ENCODE results near the gene COX7A2L.
"Not testable (repeated sequence)": the region's sequence is repeated elsewhere in the genome, so short reads cannot be mapped to it uniquely, and the experiment has no call there.

COX7A2L gene

DNA sequence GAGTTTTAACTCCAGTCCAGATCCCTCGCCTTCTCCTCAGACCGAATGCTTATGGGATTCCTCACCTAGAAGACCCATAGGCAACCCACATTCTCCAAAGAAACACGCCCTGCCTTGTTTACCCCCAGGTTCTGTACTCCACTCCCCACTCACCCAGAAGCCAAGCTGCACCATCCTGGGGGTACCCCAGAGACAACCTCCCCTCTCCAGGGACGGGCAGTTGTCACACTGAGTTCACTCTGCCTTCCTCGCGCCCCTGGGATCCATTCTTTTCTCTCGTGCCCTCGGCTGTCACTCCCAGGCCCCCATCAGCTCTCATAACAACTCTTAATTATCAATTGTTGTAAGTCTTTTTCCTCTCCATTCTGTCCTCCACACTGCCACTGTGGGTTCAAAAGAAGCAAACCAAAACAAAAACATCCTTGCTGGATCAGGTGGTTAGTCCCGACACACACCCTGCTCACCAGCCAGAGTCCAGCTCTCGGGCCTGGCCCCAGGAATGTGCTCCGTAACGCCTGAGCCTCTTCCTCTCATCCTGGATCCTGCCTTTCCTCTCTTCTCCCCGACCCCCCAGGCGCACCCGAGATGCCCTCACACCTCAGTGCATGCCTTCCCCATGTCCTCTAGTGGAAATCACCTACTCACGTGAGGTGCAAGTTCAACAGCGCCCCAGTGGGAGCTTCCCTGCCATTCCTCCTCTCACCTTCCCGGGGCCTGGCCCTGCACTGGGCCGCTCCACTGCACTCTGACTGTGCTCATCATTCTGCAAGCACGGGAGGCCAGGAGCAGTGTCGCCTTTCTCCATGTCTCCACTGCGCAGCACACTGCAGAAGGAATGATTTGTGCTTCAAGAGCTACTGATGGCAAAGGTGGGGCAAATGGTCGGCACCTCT is 20.7 kb downstream of the COX7A2L start:
- no peak for TF ChIP-seq JUND (IDR thresholded peaks at IDR 0.05; ENCODE audit: low read depth)
- in situ Hi-C loops (cut with HindIII; ENCODE audit: low pct_unique_long_range_greater_than_20kb, low sequenced_read_pairs), result no loop called here
- no peak for DNase-seq (ENCODE audit: low read depth in 1 of 2, low spot score in 1 of 2)

DNA sequence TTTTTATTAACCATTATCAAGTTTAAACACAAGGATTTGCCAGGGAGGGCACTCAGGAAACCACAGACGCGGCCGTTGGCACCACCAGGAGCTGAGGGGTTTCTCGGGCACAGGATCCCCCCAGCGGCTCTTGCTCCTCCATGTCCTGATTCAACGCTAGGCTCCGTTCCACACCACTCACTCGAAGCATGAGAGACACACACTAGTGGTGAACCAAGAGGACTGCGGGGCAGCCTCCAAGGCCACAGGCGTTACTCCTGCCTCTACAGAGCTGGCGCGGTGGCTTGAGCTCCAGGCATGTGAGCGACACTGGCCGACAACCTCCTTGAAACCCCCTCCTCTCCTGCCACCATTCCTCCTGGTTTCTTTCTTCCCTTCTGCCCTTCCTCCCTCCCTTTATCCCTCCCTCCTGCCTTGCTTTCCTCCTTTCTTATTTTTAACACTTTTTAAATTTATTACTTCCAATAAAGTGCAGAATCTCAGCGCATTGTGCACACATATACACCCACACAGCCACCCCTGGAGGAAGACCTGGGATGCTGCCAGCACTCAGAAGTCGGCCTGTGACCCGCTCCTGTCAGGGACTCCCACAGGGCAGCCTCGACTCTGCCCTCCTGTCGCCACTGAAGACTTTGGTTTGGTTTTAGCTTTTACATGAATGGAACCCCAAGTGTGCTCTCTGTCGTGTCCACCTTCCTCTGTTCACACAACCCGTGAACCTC is 21.7 kb downstream of the COX7A2L start:
- TF ChIP-seq JUND (IDR thresholded peaks at IDR 0.05; ENCODE audit: low read depth), result no peak

DNA sequence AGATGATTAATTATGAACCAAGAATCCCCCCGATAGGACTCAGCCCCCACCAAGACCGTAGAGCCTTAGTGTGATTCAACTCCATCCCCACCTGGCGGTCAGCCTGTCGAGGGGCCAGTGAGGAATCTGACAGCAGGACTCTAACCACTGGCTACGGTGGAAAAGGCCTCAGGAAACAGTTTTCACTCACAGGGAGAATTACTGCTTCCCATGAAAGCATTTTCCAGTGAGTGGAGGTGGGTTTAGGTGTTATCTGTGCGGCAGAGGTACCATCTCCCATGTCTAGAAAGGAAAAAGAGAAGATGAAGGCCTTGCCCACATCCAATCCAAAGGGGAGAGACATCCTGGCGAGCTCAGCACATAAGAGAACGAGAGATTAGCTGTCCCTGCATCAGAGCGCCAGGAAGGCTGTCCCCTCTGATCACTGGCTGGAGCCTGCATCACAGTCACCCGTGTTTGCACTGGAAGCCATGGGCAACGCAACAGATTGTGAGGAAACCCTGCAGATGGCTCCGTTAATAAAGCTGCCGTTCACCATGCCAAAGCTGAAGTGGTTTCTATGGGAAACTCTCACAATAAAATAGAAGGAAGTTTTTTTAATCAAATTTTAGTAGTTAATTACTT is 22.3 kb downstream of the COX7A2L start:
- in situ Hi-C loops (cut with HindIII; ENCODE audit: low pct_unique_long_range_greater_than_20kb, low sequenced_read_pairs), result no loop called here
- DNase-seq (ENCODE audit: low read depth in 1 of 2, low spot score in 1 of 2), result no peak
- no peak for TF ChIP-seq JUND (IDR thresholded peaks at IDR 0.05; ENCODE audit: low read depth)

More for the DNA sequence above, 21.7 kb downstream of the COX7A2L start:
- in situ Hi-C loops (cut with HindIII; ENCODE audit: low pct_unique_long_range_greater_than_20kb, low sequenced_read_pairs), result no loop called here
- no peak for DNase-seq (ENCODE audit: low read depth in 1 of 2, low spot score in 1 of 2)

DNA sequence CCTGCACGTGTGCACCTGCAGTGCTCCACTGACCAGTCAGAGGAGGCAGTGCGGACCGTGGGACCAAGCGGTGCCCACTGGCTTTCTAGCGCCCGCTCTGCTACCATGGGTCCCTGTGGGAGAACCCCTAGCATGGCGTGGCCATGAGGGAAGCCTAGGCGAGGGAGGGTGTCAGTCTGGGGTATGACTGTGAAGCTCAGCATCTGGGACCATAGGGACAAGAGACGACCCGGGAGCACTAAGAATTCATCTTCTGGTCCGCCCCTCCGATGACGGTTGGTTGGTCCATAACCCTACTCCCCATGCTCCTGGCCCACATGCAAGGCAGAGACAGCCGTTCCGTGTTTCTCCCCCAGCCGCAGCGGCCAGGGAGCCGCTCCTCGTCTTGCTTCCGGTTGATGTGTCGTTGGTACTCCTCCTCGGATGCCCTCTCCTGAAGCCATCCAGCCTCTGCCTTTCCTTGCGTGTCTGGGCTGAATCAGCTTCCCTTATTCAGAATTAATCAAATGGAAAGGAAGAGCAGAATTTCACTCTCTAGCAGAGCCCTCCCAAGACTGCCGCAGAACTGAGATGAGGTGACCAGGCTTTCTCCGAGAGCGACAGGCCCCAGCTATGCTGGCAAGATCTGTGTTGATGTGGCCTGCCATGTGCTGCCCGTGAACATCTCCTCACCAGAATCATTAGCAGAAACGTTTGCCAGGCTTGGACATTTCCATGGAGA is 23.0 kb downstream of the COX7A2L start:
- in situ Hi-C loops (cut with HindIII; ENCODE audit: low pct_unique_long_range_greater_than_20kb, low sequenced_read_pairs), result no loop called here
- TF ChIP-seq JUND (IDR thresholded peaks at IDR 0.05; ENCODE audit: low read depth), result no peak
- no peak for DNase-seq (ENCODE audit: low read depth in 1 of 2, low spot score in 1 of 2)

DNA sequence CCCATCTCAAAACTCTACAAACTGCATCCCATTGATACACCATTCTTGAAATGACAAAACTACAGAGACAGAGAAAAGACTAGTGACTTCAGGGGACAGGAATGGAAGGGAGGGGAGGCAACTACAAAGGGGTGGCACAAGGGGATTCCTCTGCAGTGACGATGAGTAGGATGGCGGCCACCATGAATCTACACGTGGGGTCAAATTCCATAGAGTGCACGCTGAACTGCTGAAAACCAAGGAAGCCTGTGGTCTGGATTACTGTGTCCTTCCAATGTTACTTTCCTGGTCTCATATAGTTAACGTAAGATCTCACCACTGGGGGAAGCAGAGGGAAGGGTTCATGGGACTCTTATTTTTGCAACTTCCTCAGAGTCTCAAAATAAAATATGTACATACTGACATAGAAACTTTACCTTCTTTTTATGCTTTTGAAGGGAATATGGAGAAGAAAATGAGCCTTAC is 23.6 kb downstream of the COX7A2L start:
- TF ChIP-seq JUND (IDR thresholded peaks at IDR 0.05; ENCODE audit: low read depth), result no peak
- DNase-seq (ENCODE audit: low read depth in 1 of 2, low spot score in 1 of 2), result no peak
- in situ Hi-C loops (cut with HindIII; ENCODE audit: low pct_unique_long_range_greater_than_20kb, low sequenced_read_pairs), result no loop called here

DNA sequence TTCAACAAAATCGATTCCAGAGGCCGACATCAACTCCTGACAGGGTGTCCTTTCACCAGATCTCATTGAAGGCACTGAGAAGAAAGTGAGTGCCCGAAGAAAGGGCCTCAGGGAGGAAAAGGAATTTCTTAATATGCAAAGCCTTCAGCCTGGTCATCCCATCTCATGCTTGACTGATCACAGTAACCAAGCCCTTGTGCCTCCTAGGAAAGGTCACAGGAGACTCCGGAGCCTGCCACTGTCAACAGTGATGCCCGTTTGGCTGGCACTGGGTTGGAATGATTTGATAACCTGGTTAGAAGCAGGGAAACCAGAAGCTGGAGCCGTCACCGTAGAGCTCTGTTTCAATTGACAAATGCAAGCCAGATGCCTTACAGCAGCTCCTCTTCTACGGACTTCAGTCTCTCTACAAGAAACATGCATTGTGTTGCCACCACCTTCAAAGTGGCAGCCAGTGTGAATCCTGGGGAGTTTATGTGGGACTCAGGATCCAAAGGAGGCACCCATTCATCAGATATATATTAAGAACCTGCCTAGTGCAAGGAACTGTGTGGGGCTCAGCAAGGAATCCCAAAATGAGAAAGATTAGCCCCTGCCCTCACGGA is 24.6 kb downstream of the COX7A2L start:
- no peak for TF ChIP-seq JUND (IDR thresholded peaks at IDR 0.05; ENCODE audit: low read depth)
- in situ Hi-C loops (cut with HindIII; ENCODE audit: low pct_unique_long_range_greater_than_20kb, low sequenced_read_pairs), result no loop called here
- DNase-seq (ENCODE audit: low read depth in 1 of 2, low spot score in 1 of 2), result no peak

DNA sequence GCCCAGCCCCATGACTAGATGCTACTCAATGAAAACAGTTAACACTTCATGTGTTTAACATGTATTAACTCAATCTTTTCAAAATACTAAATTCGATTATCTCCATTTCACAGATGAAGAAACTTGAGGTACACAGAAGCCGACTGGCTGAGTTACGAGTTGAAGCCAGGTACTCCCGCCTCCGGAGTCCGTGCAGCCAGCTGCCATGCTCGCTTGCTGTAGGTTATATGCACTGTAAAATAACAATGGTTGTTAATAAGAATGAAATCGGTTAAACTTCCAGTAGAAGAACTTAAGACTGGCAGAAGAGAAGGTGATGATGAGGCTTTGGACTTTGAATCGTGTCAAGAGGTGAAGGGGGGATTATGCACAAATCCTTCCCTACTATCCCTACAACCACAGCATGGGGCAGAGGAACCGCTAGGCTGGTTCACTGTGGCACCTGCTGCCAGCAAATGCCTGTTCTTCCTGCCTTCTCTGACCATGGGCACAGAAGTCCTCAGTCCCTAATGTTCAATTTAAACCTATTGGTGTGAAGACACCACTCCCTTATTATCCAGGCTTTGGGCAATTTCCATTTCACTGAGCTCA is 25.4 kb downstream of the COX7A2L start:
- TF ChIP-seq JUND (IDR thresholded peaks at IDR 0.05; ENCODE audit: low read depth), result no peak
- in situ Hi-C loops (cut with HindIII; ENCODE audit: low pct_unique_long_range_greater_than_20kb, low sequenced_read_pairs), result no loop called here
- no peak for DNase-seq (ENCODE audit: low read depth in 1 of 2, low spot score in 1 of 2)

DNA sequence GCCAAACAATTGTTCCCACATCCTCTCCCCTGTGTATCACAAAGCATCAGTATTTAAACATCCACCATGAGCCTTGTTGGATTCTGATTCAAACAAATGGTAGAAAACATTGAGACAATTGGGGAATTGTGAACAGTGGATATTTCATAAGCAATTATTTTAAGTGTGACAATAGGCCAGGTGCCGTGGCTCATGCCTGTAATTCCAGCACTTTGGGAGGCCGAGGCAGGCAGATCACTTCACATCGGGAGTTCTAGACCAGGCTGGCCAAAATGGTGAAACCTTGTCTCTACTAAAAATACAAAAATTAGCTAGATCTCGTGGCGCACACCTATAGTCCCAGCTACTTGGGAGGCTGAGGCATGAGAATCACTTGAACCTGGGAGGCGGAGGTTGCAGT is 26.2 kb downstream of the COX7A2L start:
- DNase-seq (ENCODE audit: low read depth in 1 of 2, low spot score in 1 of 2); in situ Hi-C loops (cut with HindIII; ENCODE audit: low pct_unique_long_range_greater_than_20kb, low sequenced_read_pairs): not testable (repeated sequence)

DNA sequence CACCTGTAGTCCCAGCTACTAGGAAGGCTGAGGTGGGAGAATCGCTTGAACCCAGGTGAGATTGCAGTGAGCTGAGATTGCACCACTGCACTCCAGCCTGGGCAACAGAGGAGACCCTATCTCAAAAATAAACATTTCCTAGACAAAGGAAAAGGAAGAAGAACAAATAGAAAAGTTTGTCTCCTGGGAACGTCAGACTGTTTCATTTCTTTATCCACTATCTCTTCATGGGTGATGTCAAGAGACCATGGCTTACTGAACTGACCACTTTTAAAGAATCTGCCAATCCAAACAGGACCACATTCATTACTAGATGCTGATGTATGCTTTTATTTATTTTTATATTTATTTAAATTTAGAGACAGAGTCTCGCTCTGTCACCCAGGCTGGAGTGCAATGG is 26.8 kb downstream of the COX7A2L start:
- DNase-seq (ENCODE audit: low read depth in 1 of 2, low spot score in 1 of 2), result no peak
- in situ Hi-C loops (cut with HindIII; ENCODE audit: low pct_unique_long_range_greater_than_20kb, low sequenced_read_pairs), result no loop called here
- no peak for TF ChIP-seq JUND (IDR thresholded peaks at IDR 0.05; ENCODE audit: low read depth)

DNA sequence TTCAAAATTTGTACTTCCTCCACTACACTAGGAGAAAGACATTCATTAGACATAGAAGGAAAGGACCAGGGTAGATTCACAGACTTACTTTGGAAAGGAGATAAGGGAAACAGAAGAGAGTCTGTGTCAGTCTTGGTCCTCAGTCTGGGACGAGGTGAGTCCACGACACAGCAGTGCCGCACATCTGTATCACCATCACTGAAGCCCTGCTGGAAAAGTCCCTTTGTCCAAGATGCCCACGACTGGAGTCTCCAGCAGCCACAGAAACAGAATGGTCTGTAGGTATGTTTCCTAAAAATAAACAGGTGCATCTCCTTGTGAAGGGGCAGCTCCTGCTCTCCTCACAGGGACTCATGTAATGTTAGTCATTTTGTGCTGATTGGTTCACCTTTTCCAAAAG is 27.4 kb downstream of the COX7A2L start:
- no peak for DNase-seq (ENCODE audit: low read depth in 1 of 2, low spot score in 1 of 2)
- in situ Hi-C loops (cut with HindIII; ENCODE audit: low pct_unique_long_range_greater_than_20kb, low sequenced_read_pairs), result no loop called here
- TF ChIP-seq JUND (IDR thresholded peaks at IDR 0.05; ENCODE audit: low read depth), result no peak

DNA sequence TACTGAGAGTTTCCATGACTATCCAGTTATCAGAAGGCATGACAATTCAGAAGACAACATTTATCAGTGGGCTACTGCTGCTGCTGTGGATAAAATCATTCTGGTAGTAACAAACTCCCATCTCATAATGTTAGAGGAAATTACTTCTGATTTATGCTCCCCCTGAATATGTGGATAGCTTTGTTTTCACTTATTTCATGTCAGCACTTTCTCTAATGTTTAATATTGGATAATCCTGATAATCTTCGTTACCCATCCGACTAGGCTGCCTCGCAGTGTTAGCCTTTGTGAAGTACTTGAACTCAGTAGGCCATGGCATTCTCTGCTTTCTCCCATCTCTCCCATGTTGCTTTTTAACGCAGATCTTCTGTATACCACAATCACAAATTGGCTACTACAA is 28.4 kb downstream of the COX7A2L start:
- DNase-seq (ENCODE audit: low read depth in 1 of 2, low spot score in 1 of 2), result no peak
- no peak for TF ChIP-seq JUND (IDR thresholded peaks at IDR 0.05; ENCODE audit: low read depth)
- in situ Hi-C loops (cut with HindIII; ENCODE audit: low pct_unique_long_range_greater_than_20kb, low sequenced_read_pairs), result no loop called here
